CD4-positive, alpha-beta T cell treated with Interleukin-6 at 100 ng/mL for 8 hours (primary cell): ENCODE measurements around the gene CEP112.
"Not testable (repeated sequence)": the region's sequence is repeated elsewhere in the genome, so short reads cannot be mapped to it uniquely, and the experiment has no call there.

Source experiments
- DNase-seq: peaks from one replicate; pipeline ENCODE4 v3.0.0-alpha.2; 2020; ENCODE audit warnings: mixed read lengths, low spot score

The CEP112 gene

GRCh38 chr17:65681763-65682162 is 510.2 kb downstream of the CEP112 start:
- DNase-seq: not testable (repeated sequence)

- no peak for DNase-seq
Measured at GRCh38 chr17:65679165-65679845, 512.6 kb downstream of the CEP112 start.

GRCh38 chr17:65678546-65678945 is 513.4 kb downstream of the CEP112 start:
- no peak for DNase-seq

DNA sequence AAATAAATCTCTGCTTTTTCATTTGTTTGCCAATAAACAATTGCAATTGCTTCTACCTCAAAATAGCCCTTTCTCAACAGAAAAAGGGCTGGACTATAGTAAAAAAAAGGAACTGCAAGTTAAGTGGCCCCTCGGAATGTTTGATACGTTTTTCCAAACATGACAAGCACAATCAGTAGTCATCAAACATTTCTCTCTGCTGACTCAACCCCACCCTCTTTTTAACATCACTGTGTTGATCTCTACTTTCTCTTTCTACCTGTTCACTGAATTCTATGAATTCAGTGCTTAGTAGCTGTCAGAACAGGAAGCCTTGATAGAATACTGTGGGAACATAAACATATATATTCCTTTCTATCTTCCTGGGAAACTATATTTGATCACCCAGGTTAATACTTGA is 514.0 kb downstream of the CEP112 start:
- no peak for DNase-seq

- no peak for DNase-seq
Measured at GRCh38 chr17:65674246-65675045, 517.5 kb downstream of the CEP112 start.

DNA sequence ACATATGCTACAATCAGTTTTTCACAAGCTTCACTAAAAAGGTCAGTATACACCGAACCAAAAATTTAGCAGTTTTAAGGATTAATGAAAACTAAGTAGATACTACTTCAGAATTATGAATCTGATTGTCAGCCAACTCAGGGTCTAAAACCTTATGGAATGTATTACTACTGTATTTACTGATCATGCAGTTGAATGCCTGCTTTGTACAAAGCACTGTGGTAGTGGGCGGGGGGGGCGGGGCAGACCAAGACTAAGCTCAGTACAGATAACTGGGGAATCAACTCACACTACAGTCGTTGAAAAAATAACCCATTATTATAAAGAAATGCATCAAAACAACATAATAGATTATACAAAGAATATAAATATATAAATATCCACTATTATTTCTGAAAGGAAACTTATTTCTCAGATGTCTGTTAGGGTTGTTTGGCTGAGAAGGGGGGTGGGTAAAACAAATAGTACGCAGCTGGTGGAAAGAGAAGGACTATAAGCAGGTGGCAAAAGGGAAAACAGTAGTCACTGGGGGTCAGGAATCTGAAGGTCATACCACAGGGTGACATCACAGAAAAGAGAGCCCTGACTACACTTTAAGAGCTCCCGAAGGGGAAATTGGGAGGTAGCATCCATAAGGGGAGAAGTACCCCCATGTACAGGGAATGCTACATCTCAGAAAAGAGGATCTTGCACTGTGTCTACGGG is 521.1 kb downstream of the CEP112 start:
- DNase-seq: no peak

GRCh38 chr17:65668211-65668610 is 523.7 kb downstream of the CEP112 start:
- no peak for DNase-seq

GRCh38 chr17:65667656-65668055 is 524.3 kb downstream of the CEP112 start:
- no peak for DNase-seq

GRCh38 chr17:65666876-65667321 is 525.0 kb downstream of the CEP112 start:
- no peak for DNase-seq

- DNase-seq: no peak
Measured at GRCh38 chr17:65665966-65666365, 526.0 kb downstream of the CEP112 start.

DNA sequence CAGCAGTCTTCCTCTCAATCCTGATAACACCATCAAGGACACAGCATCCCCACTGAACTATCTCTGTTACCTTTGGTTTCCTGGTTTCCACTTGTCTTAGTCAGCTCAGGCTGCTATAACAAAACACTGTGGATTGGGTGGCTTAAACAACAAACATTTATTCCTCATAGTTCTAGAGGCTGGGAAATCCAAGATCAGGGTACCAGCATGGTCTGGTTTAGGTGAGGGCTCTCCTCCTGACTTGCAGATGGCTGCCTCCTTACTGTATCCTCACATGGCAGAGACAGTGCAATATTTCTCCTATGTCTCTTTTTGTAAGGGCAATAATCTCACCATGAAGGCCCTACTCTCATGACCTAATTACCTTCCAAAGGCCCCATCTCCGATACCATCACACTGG is 527.2 kb downstream of the CEP112 start:
- DNase-seq: no peak

DNA sequence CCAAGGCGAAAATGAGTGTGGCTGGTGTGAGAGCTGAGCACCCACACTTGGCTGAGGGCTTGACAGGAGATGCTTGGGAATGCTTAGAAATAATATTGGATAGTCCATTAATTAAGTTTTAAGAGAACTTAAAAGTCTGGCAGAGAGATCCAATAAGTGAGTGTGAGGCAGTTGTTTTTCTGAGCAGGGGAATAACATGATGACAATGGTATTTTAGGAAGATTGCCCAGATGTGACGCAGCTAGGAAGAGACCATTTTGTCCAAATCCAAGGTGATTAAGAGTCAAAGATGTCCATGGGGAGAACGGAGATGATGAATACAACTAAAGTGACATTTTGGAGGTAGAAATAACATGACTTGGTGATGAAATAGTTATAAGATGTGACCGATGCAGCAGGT is 527.7 kb downstream of the CEP112 start:
- DNase-seq: no peak

GRCh38 chr17:65662196-65662595 is 529.7 kb downstream of the CEP112 start:
- no peak for DNase-seq

- no peak for DNase-seq
Measured at GRCh38 chr17:65660947-65661346, 531.0 kb downstream of the CEP112 start.

- no peak for DNase-seq
Measured at GRCh38 chr17:65660078-65660477, 531.9 kb downstream of the CEP112 start.

DNA sequence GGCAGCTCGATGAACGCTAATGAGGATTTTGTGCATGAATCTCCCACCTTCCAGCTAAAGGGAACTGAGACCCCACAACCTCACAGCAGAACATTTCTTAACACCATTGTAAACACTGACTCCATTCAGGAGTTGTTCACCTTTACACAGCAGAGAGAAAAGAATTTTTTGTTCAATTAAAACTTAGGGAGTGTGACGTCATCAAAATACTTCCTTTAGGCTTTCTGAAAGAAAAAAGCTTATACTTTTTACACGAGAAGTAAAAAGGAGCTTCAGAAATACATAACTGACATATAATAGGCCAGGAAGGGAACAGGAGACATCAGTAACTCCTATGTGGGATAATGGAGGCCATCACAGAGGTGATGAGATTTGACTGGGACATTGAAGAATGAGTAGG is 532.4 kb downstream of the CEP112 start:
- DNase-seq: no peak

DNA sequence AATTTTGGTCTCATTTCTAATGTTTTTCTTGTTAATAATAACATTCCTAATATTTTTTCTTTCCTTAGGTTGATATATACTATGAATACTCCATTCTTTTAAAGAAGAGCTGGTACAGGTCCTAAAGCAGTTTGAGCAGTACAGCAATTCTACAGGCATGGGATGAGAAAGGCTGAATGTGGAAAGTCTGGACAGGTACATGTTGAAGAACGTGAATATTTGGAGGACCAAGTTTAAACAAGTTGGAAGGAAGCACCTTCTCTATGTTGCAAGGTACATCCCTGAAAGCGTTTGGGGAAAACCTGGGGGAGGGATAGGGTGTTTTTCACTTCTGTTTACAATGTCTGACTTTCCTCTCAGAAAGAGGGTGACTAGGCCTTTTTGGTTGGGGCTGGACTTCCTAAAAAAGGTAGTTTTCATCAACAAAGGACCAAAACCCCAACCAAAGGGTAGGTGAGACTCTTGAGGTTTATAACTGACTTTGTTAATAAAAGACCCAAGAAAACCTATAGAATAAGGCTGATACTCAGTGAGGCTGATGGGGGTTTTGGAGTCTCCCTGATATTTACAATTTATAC is 534.6 kb downstream of the CEP112 start:
- no peak for DNase-seq

DNA sequence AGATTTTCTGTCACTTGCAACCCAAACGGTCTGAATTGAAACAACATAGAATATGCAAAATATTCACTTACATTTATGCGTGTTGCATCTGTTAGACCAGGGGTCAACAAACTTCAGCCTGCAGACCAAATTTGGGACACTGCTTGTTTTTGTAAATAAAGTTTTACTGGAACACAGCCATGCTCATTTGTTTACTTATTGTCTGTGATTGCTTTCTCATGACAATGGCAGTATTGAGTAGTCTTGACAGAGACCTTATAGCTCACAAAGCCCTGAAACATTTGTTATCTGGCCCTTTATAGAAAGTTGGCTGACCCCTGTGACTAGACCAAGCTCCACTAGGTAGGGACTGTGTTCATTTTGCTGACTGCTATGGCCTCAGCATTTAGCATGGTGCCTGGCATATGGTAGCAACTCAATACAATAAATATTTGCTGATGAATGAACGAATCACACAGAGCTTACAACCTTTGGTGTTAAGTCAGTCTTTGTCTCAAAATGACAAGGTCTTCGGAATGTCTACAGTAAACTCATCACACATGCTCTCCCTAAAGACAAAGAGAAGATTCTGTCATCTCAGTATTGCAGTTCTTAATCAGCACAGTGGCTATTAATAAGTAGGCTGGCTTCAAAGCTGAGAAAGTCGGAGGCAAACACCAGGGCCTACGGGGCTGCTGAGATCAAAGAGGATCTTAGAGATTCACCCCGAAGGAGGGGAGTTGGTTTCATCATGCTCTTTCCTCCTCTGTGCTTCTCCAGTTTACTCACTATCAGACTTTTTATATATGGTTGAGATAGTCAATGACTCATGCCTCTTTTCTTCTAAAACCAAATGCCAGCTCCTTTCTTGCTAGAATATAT is 535.3 kb downstream of the CEP112 start:
- no peak for DNase-seq

DNA sequence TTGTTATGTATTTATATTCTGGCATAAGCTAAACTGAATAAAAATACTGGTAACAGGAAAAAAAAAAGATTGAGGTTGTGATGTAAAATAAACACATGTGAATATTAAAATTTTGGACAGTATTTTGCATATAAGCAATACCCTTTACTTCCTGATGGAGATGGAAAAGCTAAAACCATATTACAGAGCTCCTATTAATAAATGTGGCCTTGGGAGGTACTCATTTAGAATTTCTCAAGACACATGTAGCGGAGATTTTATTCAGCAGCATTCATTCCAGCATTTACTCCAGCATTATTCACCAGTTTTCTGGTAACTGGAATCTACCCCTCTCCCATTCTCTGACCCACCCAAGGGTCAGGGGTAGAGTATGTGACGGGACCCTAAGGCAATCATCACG is 536.2 kb downstream of the CEP112 start:
- DNase-seq: no peak

GRCh38 chr17:65644545-65644944 is 547.4 kb downstream of the CEP112 start:
- DNase-seq: no peak

DNA sequence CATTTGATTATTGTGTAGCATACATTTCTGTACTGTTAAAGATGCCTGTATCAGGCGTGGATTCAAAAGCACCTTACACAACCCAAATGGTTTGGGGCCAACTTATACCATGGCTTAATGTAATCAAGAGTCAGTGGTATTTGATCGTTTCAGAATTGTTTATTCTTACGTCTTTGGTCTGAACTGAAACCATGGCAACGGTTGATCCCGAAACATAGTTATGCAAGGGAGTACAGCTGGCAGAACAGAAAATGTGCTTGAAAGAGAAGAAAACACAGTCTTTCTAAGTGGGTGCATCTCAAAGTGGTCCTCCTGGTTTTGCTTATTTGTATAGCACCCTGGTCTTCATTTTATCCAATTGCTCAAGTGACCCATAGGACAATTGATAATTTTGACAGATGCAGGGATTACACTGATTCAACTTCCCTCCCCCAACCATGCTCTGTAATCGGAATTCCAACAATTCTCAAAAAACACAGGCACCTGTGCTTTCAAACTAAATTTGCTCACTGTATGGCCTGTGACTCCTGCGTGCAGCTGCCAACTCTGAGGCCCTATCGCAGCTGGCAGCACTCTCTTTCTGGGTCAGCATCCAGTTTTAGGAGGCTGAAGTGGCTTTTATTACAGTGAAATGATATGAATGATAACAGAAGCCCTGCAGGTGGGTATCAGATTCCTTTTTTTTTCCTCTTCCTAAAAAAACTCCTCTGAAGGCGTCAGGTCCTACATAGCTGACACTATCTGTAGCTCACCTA is 553.5 kb downstream of the CEP112 start:
- no peak for DNase-seq
